Activated CD8-positive, alpha-beta T cell treated with anti-CD3 and anti-CD28 coated beads, Interleukin-2, amount 10 ng/mL, durations not matched to agents 7 days and 5 days (primary cell): Measurements from ENCODE around the gene MIDN. TPM values are rescaled to one million over a fixed set of nuclear protein-coding genes. Genes with fewer than 3 reads are reported as not detected.
A peak's percentile ranks its signal among the peaks of the same experiment; 100 is the strongest.

ENCODE experiments used
- ATAC-seq: fragments of 150-1000 bp; cut with Tn5 transposase; one replicate; pipeline ENCODE4 v1.10.0; 2021; ENCODE audit warnings: moderate library complexity
- CTCF ChIA-PET: fragments of 350-600 bp; sonication (Branson Sonifier 250); formaldehyde crosslinking; loops from one replicate; lab custom pipeline; 2021; ENCODE audit warnings: antibody characterized with exemption; lab: Charles Lee
- POLR2A ChIA-PET: fragments of 350-600 bp; sonication (Branson Sonifier 250); formaldehyde crosslinking; loops from one replicate; lab custom pipeline; 2021; ENCODE audit warnings: antibody characterized with exemption; lab: Charles Lee
- DNase-seq: peaks from one replicate; pipeline ENCODE4 v3.0.0-alpha.2; 2020
- H3K27ac Mint-ChIP-seq: one replicate; pipeline ENCODE4 v1.8.0; 2021; ENCODE audit warnings: mild to moderate bottlenecking, mixed read lengths
- H3K27me3 Mint-ChIP-seq: one replicate; pipeline ENCODE4 v1.8.0; 2021; ENCODE audit warnings: low read depth, mixed read lengths
- H3K36me3 Mint-ChIP-seq: one replicate; pipeline ENCODE4 v1.8.0; 2021; ENCODE audit warnings: low read depth, mixed read lengths
- H3K4me1 Mint-ChIP-seq: one replicate; pipeline ENCODE4 v1.8.0; 2021; ENCODE audit warnings: low read depth, mixed read lengths
- H3K4me3 Mint-ChIP-seq: one replicate; pipeline ENCODE4 v1.8.0; 2021; ENCODE audit warnings: mild to moderate bottlenecking, mixed read lengths
- H3K9me3 Mint-ChIP-seq: one replicate; pipeline ENCODE4 v1.8.0; 2022; ENCODE audit warnings: mixed read lengths; ENCODE audit not compliant: insufficient read depth
- total RNA-seq, 2 experiments: library from RNA; stranded (reverse); gene quantifications; one replicate each; pipeline ENCODE4 v1.2.3, GENCODE V29; 2021

Gene MIDN
- total RNA-seq, 2 experiments from 2014 or later, result 88.4 to 94.3 TPM

- Mint-ChIP-seq H3K27ac (peak overlapping the region; percentile 91), H3K36me3 (peaks cover 25% of the 10 kb centered on the region), H3K9me3 (no peaks in the 10 kb centered on the region), H3K4me3 (peak overlapping the region; percentile 60), H3K4me1 (peaks cover 35% of the 10 kb centered on the region), H3K27me3 (no peaks in the 10 kb centered on the region)
- ATAC-seq, result peak; percentile 65
- POLR2A ChIA-PET, result interaction anchor here (0.6 kb wide), 1 partner anchor 56 kb away, joined by 3 read pairs; no protein-coding TSS in a partner anchor
- peak; percentile 58 for DNase-seq
- CTCF ChIA-PET, result interaction anchor here (0.8 to 2.0 kb wide), 10 partner anchors 9 to 350 kb away, joined by 3 to 10 read pairs (median 4); partner anchors contain the start of gene ATP5F1D
Measured at GRCh38 chr19:1213391-1214286, 34.7 kb upstream of the MIDN start.

- Mint-ChIP-seq H3K27ac (peak overlapping the region; percentile 91), H3K4me3 (peak overlapping the region; percentile 60), H3K36me3 (peaks cover 21% of the 10 kb centered on the region), H3K4me1 (peaks cover 32% of the 10 kb centered on the region), H3K27me3 (no peaks in the 10 kb centered on the region), H3K9me3 (no peaks in the 10 kb centered on the region)
- ATAC-seq (no peak), DNase-seq (no peak)
- ChIA-PET POLR2A (interaction anchor here (0.6 kb wide), 1 partner anchor 55 kb away, joined by 3 read pairs; no protein-coding TSS in a partner anchor), CTCF (interaction anchor here (0.8 to 2.0 kb wide), 10 partner anchors 9 to 351 kb away, joined by 3 to 10 read pairs (median 4); partner anchors contain the start of gene ATP5F1D)
Measured at GRCh38 chr19:1214299-1214861, 34.0 kb upstream of the MIDN start.

- Mint-ChIP-seq H3K36me3 (peaks cover 18% of the 10 kb centered on the region), H3K4me3 (no peak overlapping the region), H3K27ac (peak overlapping the region; percentile 43), H3K27me3 (no peaks in the 10 kb centered on the region), H3K9me3 (no peaks in the 10 kb centered on the region), H3K4me1 (peaks cover 26% of the 10 kb centered on the region)
- DNase-seq (no peak), ATAC-seq (no peak)
- POLR2A ChIA-PET, result interaction anchor here (1.6 kb wide), 1 partner anchor 54 kb away, joined by 5 read pairs; the partner anchor contains the start of gene CIRBP
- CTCF ChIA-PET, result interaction anchor here (1.0 to 2.2 kb wide), 6 partner anchors 8 to 102 kb away, joined by 3 to 10 read pairs (median 6); partner anchors contain the start of gene ATP5F1D
Measured at GRCh38 chr19:1214862-1215731, 33.3 kb upstream of the MIDN start.

- peaks cover 12% of the 10 kb centered on the region for H3K36me3 Mint-ChIP-seq
Measured at GRCh38 chr19:1216756-1217155, 31.6 kb upstream of the MIDN start.

GRCh38 chr19:1217366-1217765 is 31.0 kb upstream of the MIDN start:
- ATAC-seq (no peak), DNase-seq (no peak)
- CTCF ChIA-PET, result interaction anchor here (0.9 to 2.2 kb wide), 3 partner anchors 27 to 104 kb away, joined by 3 to 6 read pairs (median 4); no protein-coding TSS in a partner anchor
- H3K36me3 Mint-ChIP-seq, result peaks cover 11% of the 10 kb centered on the region
- no peak overlapping the region for H3K27ac Mint-ChIP-seq
- no peaks in the 10 kb centered on the region for H3K27me3 Mint-ChIP-seq
- H3K9me3 Mint-ChIP-seq, result no peaks in the 10 kb centered on the region
- H3K4me1 Mint-ChIP-seq, result peaks cover 19% of the 10 kb centered on the region
- POLR2A ChIA-PET, result interaction anchor here (1.0 kb wide), 1 partner anchor 52 kb away, joined by 3 read pairs; the partner anchor contains the start of gene CIRBP
- H3K4me3 Mint-ChIP-seq, result no peak overlapping the region

More at GRCh38 chr19:1216756-1217155, 31.6 kb upstream of the MIDN start:
- ATAC-seq (no peak), DNase-seq (no peak)
- ChIA-PET CTCF (interaction anchor here (2.2 kb wide), 1 partner anchor 103 kb away, joined by 6 read pairs; no protein-coding TSS in a partner anchor), POLR2A (no interaction called here)
- peaks cover 20% of the 10 kb centered on the region for H3K4me1 Mint-ChIP-seq
- H3K27me3 Mint-ChIP-seq, result no peaks in the 10 kb centered on the region
- no peak overlapping the region for H3K4me3 Mint-ChIP-seq
- H3K27ac Mint-ChIP-seq, result no peak overlapping the region
- no peaks in the 10 kb centered on the region for H3K9me3 Mint-ChIP-seq

- ATAC-seq (no peak), DNase-seq (no peak)
- Mint-ChIP-seq H3K4me1 (peaks cover 10% of the 10 kb centered on the region), H3K27me3 (no peaks in the 10 kb centered on the region), H3K27ac (no peak overlapping the region), H3K4me3 (no peak overlapping the region), H3K36me3 (peaks cover 2% of the 10 kb centered on the region), H3K9me3 (no peaks in the 10 kb centered on the region)
- POLR2A ChIA-PET, result no interaction called here
- CTCF ChIA-PET, result no interaction called here
Measured at GRCh38 chr19:1218751-1219567, 29.4 kb upstream of the MIDN start.

- POLR2A ChIA-PET, result interaction anchor here (0.5 kb wide), 1 partner anchor 377 kb away, joined by 4 read pairs; no protein-coding TSS in a partner anchor
- no peaks in the 10 kb centered on the region for H3K9me3 Mint-ChIP-seq
- peaks cover 5% of the 10 kb centered on the region for H3K4me1 Mint-ChIP-seq
- DNase-seq, result no peak
- H3K27ac Mint-ChIP-seq, result no peak overlapping the region
- no peaks in the 10 kb centered on the region for H3K36me3 Mint-ChIP-seq
- CTCF ChIA-PET, result no interaction called here
- H3K27me3 Mint-ChIP-seq, result no peaks in the 10 kb centered on the region
- H3K4me3 Mint-ChIP-seq, result no peak overlapping the region
- ATAC-seq, result no peak
Measured at GRCh38 chr19:1219786-1220476, 28.5 kb upstream of the MIDN start.

GRCh38 chr19:1220477-1220930 is 27.9 kb upstream of the MIDN start:
- ChIA-PET CTCF (no interaction called here), POLR2A (interaction anchor here (0.5 to 0.7 kb wide), 2 partner anchors 48 to 378 kb away, joined by 3 to 4 read pairs; no protein-coding TSS in a partner anchor)
- Mint-ChIP-seq H3K4me1 (peaks cover 3% of the 10 kb centered on the region), H3K36me3 (no peaks in the 10 kb centered on the region), H3K4me3 (no peak overlapping the region), H3K27ac (no peak overlapping the region), H3K27me3 (no peaks in the 10 kb centered on the region), H3K9me3 (no peaks in the 10 kb centered on the region)
- DNase-seq, result no peak
- no peak for ATAC-seq

GRCh38 chr19:1220976-1221903 is 27.1 kb upstream of the MIDN start:
- ChIA-PET POLR2A (interaction anchor here (0.7 to 1.1 kb wide), 2 partner anchors 48 to 66 kb away, joined by 3 read pairs; no protein-coding TSS in a partner anchor), CTCF (interaction anchor here (2.8 kb wide), 1 partner anchor 108 kb away, joined by 9 read pairs; no protein-coding TSS in a partner anchor)
- H3K27me3 Mint-ChIP-seq, result no peaks in the 10 kb centered on the region
- peaks cover under 1% of the 10 kb centered on the region for H3K36me3 Mint-ChIP-seq
- DNase-seq, result no peak
- ATAC-seq, result no peak
- no peaks in the 10 kb centered on the region for H3K4me1 Mint-ChIP-seq
- H3K9me3 Mint-ChIP-seq, result no peaks in the 10 kb centered on the region
- H3K4me3 Mint-ChIP-seq, result no peak overlapping the region
- H3K27ac Mint-ChIP-seq, result no peak overlapping the region
